Upper lobe of left lung (tissue), 6 donors: ENCODE results near the gene ZNF564. TPM values are rescaled to one million over a fixed set of nuclear protein-coding genes. Genes with fewer than 3 reads are reported as not detected.

Source experiments
- ATAC-seq, 2 donors: fragments of 200-7000 bp; cut with Tn5 transposase; one replicate each; pipeline ENCODE4 v1.9.1; 2022; ENCODE audit warnings: mild to moderate bottlenecking in 2 of 2, moderate library complexity in 2 of 2; ENCODE audit not compliant: low FRiP score in 2 of 2
- DNase-seq, 2 donors: peaks; one replicate each; pipeline ENCODE4 v3.0.0-alpha.2; 2019 to 2020
- H3K27ac ChIP-seq, 4 donors: fragments of 200-600 bp; sonication (generic); one replicate each; pipeline ENCODE4 v1.5.1; 2016 to 2019
- H3K27me3 ChIP-seq, 4 donors: fragments of 200-600 bp; sonication (generic); one replicate each; pipeline ENCODE4 v1.5.1; 2017 to 2019
- H3K36me3 ChIP-seq, 4 donors: fragments of 200-600 bp; sonication (generic); one replicate each; pipeline ENCODE4 v1.5.1; 2016 to 2019
- H3K4me1 ChIP-seq, 4 donors: fragments of 200-600 bp; sonication (generic); one replicate each; pipeline ENCODE4 v1.5.1; 2018 to 2019
- H3K4me3 ChIP-seq, 4 donors: fragments of 200-600 bp; sonication (generic); one replicate each; pipeline ENCODE4 v1.5.1; 2017 to 2019; ENCODE audit warnings: mild to moderate bottlenecking in 2 of 4, moderate library complexity in 1 of 4
- H3K9me3 ChIP-seq, 4 donors: fragments of 200-600 bp; sonication (generic); one replicate each; pipeline ENCODE4 v1.5.1; 2018 to 2019
- EP300 ChIP-seq, 4 donors: sonication (generic); formaldehyde crosslinking; IDR thresholded peaks; one replicate each; pipeline ENCODE4 v1.5.1; 2017; ENCODE audit warnings: antibody characterized with exemption in 4 of 4, control low read depth in 2 of 4
- POLR2A ChIP-seq, 4 donors: fragments of 450-650 bp; IDR thresholded peaks; one replicate each; pipeline ENCODE4 v1.5.1; 2016 to 2017; ENCODE audit warnings: antibody characterized with exemption in 4 of 4, mild to moderate bottlenecking in 2 of 4
- POLR2AphosphoS5 ChIP-seq, 2 donors: sonication (generic); formaldehyde crosslinking; IDR thresholded peaks; one replicate each; pipeline ENCODE4 v1.5.1; 2017; ENCODE audit warnings: antibody characterized with exemption in 2 of 2
- WGBS, 2 donors: methylation state at CpG; one replicate each; pipeline ENCODE4 v1.1.5; 2017 to 2018; 5-methylcytosine and 5-hydroxymethylcytosine counted together
- total RNA-seq, 6 donors: library from RNA; depleted of rRNA in 4 of 6; stranded (reverse); fragments of >200 nt in 4 of 6; gene quantifications; one replicate each; pipeline versions ENCODE4 v1.1.0 to v1.2.1, GENCODE V29; 2016 to 2021
- TF ChIP-seq, protein P1 (sequence below), 6 experiments: fragments of 450-650 bp in 4 of 6; fragments of 200-600 bp in 2 of 6; sonication (generic) in 2 of 6; IDR thresholded peaks; one replicate each; pipeline ENCODE4 v1.5.1; 2016 to 2019; ENCODE audit warnings: antibody characterized with exemption in 6 of 6
- donor health status: DM: no; HTN: no; CAD: no; lungs with moderate emphysema.
- donor health status: DM: no; HTN: yes; CAD: no; lungs with severe emphysema.

ZNF564 gene
- total RNA-seq, 6 donors from 2014 or later: 5.0 to 28.3 (median 12.2) TPM

DNA sequence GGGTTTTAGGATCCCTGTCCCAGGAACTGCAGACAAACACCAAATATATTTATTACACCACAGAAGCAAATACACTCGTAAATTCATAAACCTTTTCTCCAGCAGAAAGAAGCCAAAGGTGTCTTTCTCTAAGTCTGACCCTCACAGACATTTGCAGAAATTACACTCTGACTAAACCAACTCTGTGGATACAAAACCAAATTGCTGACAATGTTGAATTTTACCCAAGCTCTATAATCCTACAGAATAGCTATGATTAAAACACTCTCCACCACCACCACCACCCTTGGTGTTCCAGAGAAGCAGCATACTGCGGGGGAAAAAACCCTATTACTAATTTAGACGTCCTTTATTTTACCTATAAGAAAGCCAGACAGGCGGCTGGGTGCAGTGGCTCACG lies 5.2 kb downstream of the ZNF564 start:
- ATAC-seq: no peak
- TF ChIP-seq POLR2A (IDR thresholded peaks at IDR 0.05): no peak
- no peak for TF ChIP-seq EP300 (IDR thresholded peaks at IDR 0.05)
- TF ChIP-seq, protein P1, sequence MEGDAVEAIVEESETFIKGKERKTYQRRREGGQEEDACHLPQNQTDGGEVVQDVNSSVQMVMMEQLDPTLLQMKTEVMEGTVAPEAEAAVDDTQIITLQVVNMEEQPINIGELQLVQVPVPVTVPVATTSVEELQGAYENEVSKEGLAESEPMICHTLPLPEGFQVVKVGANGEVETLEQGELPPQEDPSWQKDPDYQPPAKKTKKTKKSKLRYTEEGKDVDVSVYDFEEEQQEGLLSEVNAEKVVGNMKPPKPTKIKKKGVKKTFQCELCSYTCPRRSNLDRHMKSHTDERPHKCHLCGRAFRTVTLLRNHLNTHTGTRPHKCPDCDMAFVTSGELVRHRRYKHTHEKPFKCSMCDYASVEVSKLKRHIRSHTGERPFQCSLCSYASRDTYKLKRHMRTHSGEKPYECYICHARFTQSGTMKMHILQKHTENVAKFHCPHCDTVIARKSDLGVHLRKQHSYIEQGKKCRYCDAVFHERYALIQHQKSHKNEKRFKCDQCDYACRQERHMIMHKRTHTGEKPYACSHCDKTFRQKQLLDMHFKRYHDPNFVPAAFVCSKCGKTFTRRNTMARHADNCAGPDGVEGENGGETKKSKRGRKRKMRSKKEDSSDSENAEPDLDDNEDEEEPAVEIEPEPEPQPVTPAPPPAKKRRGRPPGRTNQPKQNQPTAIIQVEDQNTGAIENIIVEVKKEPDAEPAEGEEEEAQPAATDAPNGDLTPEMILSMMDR (IDR thresholded peaks at IDR 0.05): no peak
- TF ChIP-seq POLR2AphosphoS5 (IDR thresholded peaks at IDR 0.05): no peak
- H3K9me3 ChIP-seq: no peaks in the 10 kb centered on the region
- H3K4me3 ChIP-seq: no peak overlapping the region
- peaks cover 22 to 36% (median 27%) of the 10 kb centered on the region in 4 donors for H3K4me1 ChIP-seq
- peaks cover 2 to 27% (median 2%) of the 10 kb centered on the region in 4 donors for H3K36me3 ChIP-seq
- H3K27ac ChIP-seq: no peak overlapping the region
- H3K27me3 ChIP-seq: no peaks in the 10 kb centered on the region
- WGBS, 2 donors: 92 to 93% methylated on average over 5 of the region's 5 CpGs
- no peak for DNase-seq

DNA sequence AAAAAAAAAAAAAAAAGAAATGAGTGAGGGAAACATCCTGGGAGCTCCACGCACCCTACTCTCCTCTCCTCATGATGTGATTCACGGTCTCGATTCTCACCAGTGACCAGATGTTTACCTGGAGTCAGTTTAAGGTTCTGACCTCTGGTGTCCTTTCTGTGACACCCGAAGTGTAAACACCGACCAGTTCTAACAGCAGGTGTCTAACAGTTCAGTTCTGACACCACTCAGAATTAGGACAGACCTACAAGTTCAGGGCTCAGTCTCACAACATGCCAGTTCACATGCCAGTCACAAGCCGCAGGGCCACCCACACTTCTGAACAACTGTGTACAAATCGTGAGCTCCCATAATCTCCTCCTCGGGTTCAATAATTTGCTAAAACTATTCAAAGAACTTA lies 6.0 kb downstream of the ZNF564 start:
- peaks cover 19 to 34% (median 26%) of the 10 kb centered on the region in 4 donors for H3K4me1 ChIP-seq
- DNase-seq (no peak), ATAC-seq (no peak)
- H3K9me3 ChIP-seq: no peaks in the 10 kb centered on the region
- no peaks in the 10 kb centered on the region for H3K27me3 ChIP-seq
- 76 to 84% methylated on average over 8 of the region's 8 CpGs for WGBS, 2 donors
- no peak overlapping the region for H3K4me3 ChIP-seq
- H3K27ac ChIP-seq: no peak overlapping the region
- TF ChIP-seq POLR2A (IDR thresholded peaks at IDR 0.05): no peak
- no peak for TF ChIP-seq EP300 (IDR thresholded peaks at IDR 0.05)
- TF ChIP-seq, protein P1 (IDR thresholded peaks at IDR 0.05): no peak
- no peak for TF ChIP-seq POLR2AphosphoS5 (IDR thresholded peaks at IDR 0.05)
- H3K36me3 ChIP-seq: peaks cover 2 to 35% (median 10%) of the 10 kb centered on the region in 4 donors

DNA sequence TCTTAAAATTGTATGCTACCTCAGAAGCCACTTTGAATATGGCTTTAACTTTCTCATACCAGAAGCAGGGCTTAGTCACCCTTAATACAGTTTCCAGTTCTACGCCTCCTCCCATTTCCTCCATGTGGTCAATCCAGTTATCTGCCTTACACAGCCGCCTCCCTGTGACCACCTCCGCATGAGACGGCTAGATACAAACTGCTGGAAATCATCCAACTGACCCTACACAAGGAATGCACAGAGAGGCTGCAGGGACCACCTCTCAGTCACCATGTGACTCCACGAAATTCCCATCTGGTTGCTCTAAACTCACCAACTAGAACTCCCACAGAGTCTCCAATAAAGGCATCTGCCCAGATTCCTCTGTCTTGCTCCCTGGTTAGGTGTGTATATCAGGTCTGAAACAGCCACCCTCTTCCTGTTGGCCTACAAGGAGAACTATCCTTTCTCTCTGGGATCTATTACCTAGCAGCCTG lies 6.8 kb downstream of the ZNF564 start:
- no peak for ATAC-seq
- peaks cover 11 to 26% (median 18%) of the 10 kb centered on the region in 4 donors for H3K4me1 ChIP-seq
- H3K4me3 ChIP-seq: no peak overlapping the region
- peaks cover 2 to 44% (median 16%) of the 10 kb centered on the region in 4 donors for H3K36me3 ChIP-seq
- no peak overlapping the region for H3K27ac ChIP-seq
- H3K9me3 ChIP-seq: peaks cover 0 to under 1% (median 0%) of the 10 kb centered on the region in 4 donors
- TF ChIP-seq, protein P1 (IDR thresholded peaks at IDR 0.05): no peak
- TF ChIP-seq EP300 (IDR thresholded peaks at IDR 0.05): no peak
- no peak for TF ChIP-seq POLR2A (IDR thresholded peaks at IDR 0.05)
- no peak for TF ChIP-seq POLR2AphosphoS5 (IDR thresholded peaks at IDR 0.05)
- 32 to 66% methylated on average over 5 of the region's 5 CpGs for WGBS, 2 donors
- no peaks in the 10 kb centered on the region for H3K27me3 ChIP-seq
- no peak for DNase-seq

DNA sequence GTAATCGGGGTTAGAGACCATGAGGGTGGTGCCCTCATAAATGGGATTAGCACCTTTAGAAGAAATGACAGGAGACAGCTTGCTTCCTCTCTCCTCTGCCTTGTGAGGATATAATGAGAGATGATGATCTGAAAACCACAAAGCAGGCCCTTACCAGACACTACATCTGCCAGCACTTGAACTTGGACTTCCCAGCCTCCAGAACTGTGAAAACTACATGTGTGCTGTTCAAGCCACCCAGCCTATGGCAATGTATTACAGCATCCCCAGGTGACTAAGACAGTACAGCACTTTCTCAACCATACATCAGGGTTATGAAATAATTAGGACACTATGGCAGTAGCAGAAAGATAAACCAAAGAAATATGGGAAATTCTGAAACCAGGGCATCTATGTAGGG lies 7.4 kb downstream of the ZNF564 start:
- TF ChIP-seq POLR2AphosphoS5 (IDR thresholded peaks at IDR 0.05) (no peak), POLR2A (IDR thresholded peaks at IDR 0.05) (no peak), EP300 (IDR thresholded peaks at IDR 0.05) (no peak)
- TF ChIP-seq, protein P1 (IDR thresholded peaks at IDR 0.05): no peak
- no peak overlapping the region for H3K4me3 ChIP-seq
- H3K27ac ChIP-seq: no peak overlapping the region
- WGBS, 2 donors: 100% methylated on average over 1 of the region's 1 CpG
- DNase-seq (no peak), ATAC-seq (no peak)
- peaks cover 5 to 20% (median 12%) of the 10 kb centered on the region in 4 donors for H3K4me1 ChIP-seq
- no peaks in the 10 kb centered on the region for H3K27me3 ChIP-seq
- peaks cover 2 to 47% (median 18%) of the 10 kb centered on the region in 4 donors for H3K36me3 ChIP-seq
- H3K9me3 ChIP-seq: peaks cover 0 to 7% (median 0%) of the 10 kb centered on the region in 4 donors
